Lower leg skin (tissue), 3 donors: ENCODE results near the gene C2orf68.

Experiments used
- POLR2A ChIP-seq, 2 donors: fragments of 450-650 bp; IDR thresholded peaks; one replicate each; pipeline ENCODE4 v1.6.1; 2016 to 2017; ENCODE audit warnings: antibody characterized with exemption in 2 of 2, mild to moderate bottlenecking in 1 of 2, moderate library complexity in 1 of 2
- TF ChIP-seq, protein P1 (sequence below), 3 donors: fragments of 450-650 bp; IDR thresholded peaks; one replicate each; pipeline ENCODE4 v1.5.1; 2016; ENCODE audit warnings: antibody characterized with exemption in 3 of 3, mild to moderate bottlenecking in 3 of 3, moderate library complexity in 2 of 3

DNA sequence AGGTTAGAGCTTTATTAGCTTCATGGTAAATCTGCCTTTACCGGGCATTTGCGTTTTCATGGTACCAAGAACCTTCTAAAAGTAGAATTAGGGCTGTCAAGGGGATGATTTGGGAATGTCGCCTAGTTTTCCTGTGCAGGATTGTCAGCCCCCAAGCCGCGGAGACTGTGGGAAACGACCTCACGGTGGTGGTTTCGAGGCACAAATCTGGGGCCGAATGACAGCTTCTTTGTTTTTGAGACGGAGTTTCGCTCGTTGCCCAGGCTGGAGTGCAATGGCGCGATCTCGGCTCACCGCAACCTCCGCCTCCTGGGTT, 3.5 kb upstream of the C2orf68 start:
- TF ChIP-seq, protein P1, sequence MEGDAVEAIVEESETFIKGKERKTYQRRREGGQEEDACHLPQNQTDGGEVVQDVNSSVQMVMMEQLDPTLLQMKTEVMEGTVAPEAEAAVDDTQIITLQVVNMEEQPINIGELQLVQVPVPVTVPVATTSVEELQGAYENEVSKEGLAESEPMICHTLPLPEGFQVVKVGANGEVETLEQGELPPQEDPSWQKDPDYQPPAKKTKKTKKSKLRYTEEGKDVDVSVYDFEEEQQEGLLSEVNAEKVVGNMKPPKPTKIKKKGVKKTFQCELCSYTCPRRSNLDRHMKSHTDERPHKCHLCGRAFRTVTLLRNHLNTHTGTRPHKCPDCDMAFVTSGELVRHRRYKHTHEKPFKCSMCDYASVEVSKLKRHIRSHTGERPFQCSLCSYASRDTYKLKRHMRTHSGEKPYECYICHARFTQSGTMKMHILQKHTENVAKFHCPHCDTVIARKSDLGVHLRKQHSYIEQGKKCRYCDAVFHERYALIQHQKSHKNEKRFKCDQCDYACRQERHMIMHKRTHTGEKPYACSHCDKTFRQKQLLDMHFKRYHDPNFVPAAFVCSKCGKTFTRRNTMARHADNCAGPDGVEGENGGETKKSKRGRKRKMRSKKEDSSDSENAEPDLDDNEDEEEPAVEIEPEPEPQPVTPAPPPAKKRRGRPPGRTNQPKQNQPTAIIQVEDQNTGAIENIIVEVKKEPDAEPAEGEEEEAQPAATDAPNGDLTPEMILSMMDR (IDR thresholded peaks at IDR 0.05), result no peak
- no peak for TF ChIP-seq POLR2A (IDR thresholded peaks at IDR 0.05)
